ENCODE data around the gene VWA8.

DNA sequence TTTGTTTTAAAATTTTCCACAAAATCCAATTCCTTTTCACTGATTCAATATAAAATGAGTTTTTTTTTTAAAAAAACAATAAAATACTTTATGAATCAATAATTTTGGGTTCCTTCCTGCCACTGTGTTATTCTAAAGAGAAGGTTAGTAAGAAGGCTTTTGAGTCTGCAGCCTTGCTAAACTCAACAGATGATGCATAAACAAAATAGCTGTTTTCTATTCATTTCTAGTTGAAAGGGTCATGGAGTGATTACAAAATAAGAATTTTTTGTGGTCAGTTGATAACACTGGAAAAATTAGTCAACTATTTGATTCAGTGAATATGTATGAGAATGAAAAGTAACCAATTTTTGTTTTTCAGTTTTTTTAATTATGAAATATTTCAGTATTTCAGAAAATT, 169.9 kb downstream of the VWA8 start:
- TF ChIP-seq, protein P1, sequence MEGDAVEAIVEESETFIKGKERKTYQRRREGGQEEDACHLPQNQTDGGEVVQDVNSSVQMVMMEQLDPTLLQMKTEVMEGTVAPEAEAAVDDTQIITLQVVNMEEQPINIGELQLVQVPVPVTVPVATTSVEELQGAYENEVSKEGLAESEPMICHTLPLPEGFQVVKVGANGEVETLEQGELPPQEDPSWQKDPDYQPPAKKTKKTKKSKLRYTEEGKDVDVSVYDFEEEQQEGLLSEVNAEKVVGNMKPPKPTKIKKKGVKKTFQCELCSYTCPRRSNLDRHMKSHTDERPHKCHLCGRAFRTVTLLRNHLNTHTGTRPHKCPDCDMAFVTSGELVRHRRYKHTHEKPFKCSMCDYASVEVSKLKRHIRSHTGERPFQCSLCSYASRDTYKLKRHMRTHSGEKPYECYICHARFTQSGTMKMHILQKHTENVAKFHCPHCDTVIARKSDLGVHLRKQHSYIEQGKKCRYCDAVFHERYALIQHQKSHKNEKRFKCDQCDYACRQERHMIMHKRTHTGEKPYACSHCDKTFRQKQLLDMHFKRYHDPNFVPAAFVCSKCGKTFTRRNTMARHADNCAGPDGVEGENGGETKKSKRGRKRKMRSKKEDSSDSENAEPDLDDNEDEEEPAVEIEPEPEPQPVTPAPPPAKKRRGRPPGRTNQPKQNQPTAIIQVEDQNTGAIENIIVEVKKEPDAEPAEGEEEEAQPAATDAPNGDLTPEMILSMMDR (IDR thresholded peaks at IDR 0.05; ENCODE audit: low read depth, low read length): no peak
- TF ChIP-seq, protein P2, sequence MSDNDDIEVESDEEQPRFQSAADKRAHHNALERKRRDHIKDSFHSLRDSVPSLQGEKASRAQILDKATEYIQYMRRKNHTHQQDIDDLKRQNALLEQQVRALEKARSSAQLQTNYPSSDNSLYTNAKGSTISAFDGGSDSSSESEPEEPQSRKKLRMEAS (IDR thresholded peaks at IDR 0.05; ENCODE audit: low read depth, low read length): no peak
- TF ChIP-seq POLR2A (IDR thresholded peaks at IDR 0.05; ENCODE audit: extremely low read depth, insufficient read length): no peak

Measured in NB4 (cell line).